Measurements from ENCODE around the gene AGAP1. TPM values are rescaled to one million over a fixed set of nuclear protein-coding genes. Genes with fewer than 3 reads are reported as not detected.

The AGAP1 gene
- total RNA-seq, 1 donor from 2014 or later = 17.5 TPM

GRCh38 chr2:235968616-235969324 lies 474.9 kb downstream of the AGAP1 start:
- H3K4me3 ChIP-seq (ENCODE audit: low read depth, low read length) = no peak overlapping the region
- TF ChIP-seq, protein P1, sequence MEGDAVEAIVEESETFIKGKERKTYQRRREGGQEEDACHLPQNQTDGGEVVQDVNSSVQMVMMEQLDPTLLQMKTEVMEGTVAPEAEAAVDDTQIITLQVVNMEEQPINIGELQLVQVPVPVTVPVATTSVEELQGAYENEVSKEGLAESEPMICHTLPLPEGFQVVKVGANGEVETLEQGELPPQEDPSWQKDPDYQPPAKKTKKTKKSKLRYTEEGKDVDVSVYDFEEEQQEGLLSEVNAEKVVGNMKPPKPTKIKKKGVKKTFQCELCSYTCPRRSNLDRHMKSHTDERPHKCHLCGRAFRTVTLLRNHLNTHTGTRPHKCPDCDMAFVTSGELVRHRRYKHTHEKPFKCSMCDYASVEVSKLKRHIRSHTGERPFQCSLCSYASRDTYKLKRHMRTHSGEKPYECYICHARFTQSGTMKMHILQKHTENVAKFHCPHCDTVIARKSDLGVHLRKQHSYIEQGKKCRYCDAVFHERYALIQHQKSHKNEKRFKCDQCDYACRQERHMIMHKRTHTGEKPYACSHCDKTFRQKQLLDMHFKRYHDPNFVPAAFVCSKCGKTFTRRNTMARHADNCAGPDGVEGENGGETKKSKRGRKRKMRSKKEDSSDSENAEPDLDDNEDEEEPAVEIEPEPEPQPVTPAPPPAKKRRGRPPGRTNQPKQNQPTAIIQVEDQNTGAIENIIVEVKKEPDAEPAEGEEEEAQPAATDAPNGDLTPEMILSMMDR (conservative IDR thresholded peaks at IDR 0.05; ENCODE audit: low read depth, low read length) = no peak
- no peak for DNase-seq (ENCODE audit: low read depth)

- no peak for DNase-seq (ENCODE audit: low read depth)
- TF ChIP-seq, protein P1 (conservative IDR thresholded peaks at IDR 0.05; ENCODE audit: low read depth, low read length) = no peak
- no peak overlapping the region for H3K4me3 ChIP-seq (ENCODE audit: low read depth, low read length)
These were observed 476.6 kb downstream of the AGAP1 start for GRCh38 chr2:235970204-235971040.

DNA sequence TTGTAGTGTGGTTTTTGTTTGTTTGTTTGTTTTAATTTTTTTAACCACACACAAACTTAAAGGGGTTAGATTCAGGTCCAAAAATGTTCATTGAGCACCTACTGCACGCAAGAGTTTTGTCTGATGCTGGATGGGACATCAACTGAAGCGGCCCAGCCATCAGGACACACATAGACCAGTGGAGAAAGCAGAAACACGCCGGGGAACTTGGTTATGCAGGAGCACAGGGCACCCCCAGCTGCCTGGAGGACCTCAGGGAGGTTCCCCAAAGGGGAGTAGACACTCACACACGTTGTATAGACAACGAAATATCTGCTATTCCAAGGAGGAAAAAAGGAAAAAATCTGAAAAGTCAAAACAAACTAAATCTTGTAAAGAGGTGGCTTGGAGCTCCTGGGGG lies 482.7 kb downstream of the AGAP1 start:
- TF ChIP-seq, protein P1 (conservative IDR thresholded peaks at IDR 0.05; ENCODE audit: low read depth, low read length) = no peak
- no peak overlapping the region for H3K4me3 ChIP-seq (ENCODE audit: low read depth, low read length)
- no peak for DNase-seq (ENCODE audit: low read depth)

DNA sequence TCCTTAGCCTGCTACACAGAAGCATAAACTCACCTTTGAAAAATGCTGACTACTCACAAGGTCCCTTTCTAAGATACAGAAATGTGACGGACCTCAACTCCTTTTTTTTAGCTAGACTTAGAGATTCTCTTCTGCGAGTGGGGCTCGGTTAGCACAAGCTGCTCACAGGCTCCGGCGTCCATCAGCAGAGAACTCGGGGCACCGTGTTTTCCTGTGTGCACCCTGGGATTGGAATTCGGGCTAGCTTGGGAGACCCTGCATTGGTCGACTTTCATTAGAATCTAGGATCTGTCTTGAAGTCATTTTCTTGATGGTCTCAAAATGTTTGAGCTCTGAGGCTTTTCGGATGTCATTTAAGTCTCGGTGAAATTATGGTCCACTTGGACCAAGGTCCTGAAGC lies 483.1 kb downstream of the AGAP1 start:
- TF ChIP-seq, protein P1 (conservative IDR thresholded peaks at IDR 0.05; ENCODE audit: low read depth, low read length) = no peak
- DNase-seq (ENCODE audit: low read depth) = no peak
- H3K4me3 ChIP-seq (ENCODE audit: low read depth, low read length) = no peak overlapping the region

- TF ChIP-seq, protein P1 (conservative IDR thresholded peaks at IDR 0.05; ENCODE audit: low read depth, low read length) = no peak
- H3K4me3 ChIP-seq (ENCODE audit: low read depth, low read length) = no peak overlapping the region
These were observed 483.6 kb downstream of the AGAP1 start for GRCh38 chr2:235977445-235977844.

GRCh38 chr2:235978022-235978421 lies 484.2 kb downstream of the AGAP1 start:
- no peak for DNase-seq (ENCODE audit: low read depth)
- no peak overlapping the region for H3K4me3 ChIP-seq (ENCODE audit: low read depth, low read length)
- TF ChIP-seq, protein P1 (conservative IDR thresholded peaks at IDR 0.05; ENCODE audit: low read depth, low read length) = no peak

More at GRCh38 chr2:235977445-235977844, 483.6 kb downstream of the AGAP1 start:
- no peak for DNase-seq (ENCODE audit: low read depth)

Measured in epithelial cell of proximal tubule (primary cell).